HuH-7 (cell line): ENCODE results near the gene SEC61A2.
"Not testable (repeated sequence)": the region's sequence is repeated elsewhere in the genome, so short reads cannot be mapped to it uniquely, and the experiment has no call there.

Experiments
- DNase-seq: peaks from one replicate; pipeline ENCODE4 v3.0.0; 2011; ENCODE audit warnings: low spot score

The SEC61A2 gene

GRCh38 chr10:12160664-12161063 lies 31.2 kb downstream of the SEC61A2 start:
- DNase-seq = no peak

GRCh38 chr10:12162927-12163326 lies 33.5 kb downstream of the SEC61A2 start:
- DNase-seq = no peak

- DNase-seq = no peak
Observed at GRCh38 chr10:12164085-12164484, 34.6 kb downstream of the SEC61A2 start.

GRCh38 chr10:12165036-12165435 lies 35.6 kb downstream of the SEC61A2 start:
- DNase-seq = no peak

DNA sequence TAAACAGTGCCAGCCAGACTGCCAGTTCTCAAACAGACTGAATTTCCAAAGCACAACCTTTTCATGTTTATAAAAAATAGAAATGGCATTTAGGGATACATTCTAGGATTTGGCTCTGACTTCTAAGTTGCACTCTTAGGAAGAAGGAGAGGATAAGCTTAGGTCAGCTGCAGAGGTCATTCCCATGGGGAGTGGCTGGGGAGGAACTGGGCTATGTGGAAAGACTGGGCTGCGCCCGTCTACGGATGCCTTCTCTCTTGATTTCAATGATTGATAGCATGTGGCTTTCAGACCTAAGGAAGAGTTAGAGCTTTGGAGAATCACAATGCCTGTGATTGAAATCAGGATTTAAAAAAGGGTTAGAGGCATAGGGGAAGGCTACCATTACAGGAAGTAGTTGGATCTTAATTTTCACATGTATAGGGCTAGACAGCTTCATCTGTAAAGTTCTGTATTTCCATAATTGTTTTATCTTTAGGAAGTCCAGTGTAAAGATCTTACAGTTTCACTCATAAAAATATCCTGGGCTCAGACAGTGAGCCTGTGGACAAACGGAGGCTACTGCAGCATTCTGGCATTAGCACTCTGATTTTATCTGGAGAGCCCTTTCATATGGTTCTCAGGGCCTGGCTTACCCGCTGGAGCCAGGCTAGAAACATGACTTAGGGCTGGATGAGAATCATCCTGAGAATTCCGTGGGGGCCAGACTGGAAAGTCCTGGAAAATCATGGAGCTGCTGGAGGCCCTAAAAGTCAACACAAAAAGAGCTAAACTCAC lies 36.7 kb downstream of the SEC61A2 start:
- DNase-seq = no peak

DNA sequence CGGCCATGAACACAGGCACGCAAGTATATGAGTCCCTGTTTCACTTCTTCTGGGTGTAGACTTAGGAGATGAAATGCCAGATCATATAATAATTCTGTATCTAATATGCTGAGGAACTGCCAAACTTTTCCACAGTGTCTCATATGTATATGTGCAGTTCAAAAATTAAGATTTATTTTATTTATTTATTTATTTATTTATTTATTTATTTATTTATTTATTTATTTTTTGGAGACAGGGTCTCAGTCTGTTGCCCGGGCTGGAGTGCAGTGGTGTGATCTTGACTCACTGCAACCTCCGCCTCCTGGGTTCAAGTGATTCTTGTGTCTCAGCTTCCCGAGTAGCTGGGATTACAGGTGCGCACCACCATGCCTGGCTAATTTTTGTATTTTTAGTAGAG lies 42.0 kb downstream of the SEC61A2 start:
- not testable (repeated sequence) for DNase-seq

DNA sequence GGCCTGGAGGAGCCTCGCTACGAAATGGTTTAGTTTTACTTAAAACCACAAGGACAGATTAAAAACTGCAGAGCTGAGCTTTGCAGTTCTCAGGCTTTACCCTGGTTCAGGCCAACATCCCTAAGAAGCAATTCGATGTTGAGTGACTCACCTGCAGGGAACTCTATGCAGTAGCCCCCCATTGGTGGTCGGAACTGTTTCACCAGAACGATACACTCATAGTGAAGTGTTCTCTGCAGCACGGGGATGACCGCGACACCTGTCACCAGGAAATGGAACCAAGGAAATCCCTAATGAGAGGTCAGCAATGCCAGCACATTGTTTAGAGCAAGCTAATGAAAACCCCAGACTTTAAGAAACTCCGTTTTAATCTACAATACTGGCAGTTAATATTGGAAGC lies 48.2 kb downstream of the SEC61A2 start:
- no peak for DNase-seq

DNA sequence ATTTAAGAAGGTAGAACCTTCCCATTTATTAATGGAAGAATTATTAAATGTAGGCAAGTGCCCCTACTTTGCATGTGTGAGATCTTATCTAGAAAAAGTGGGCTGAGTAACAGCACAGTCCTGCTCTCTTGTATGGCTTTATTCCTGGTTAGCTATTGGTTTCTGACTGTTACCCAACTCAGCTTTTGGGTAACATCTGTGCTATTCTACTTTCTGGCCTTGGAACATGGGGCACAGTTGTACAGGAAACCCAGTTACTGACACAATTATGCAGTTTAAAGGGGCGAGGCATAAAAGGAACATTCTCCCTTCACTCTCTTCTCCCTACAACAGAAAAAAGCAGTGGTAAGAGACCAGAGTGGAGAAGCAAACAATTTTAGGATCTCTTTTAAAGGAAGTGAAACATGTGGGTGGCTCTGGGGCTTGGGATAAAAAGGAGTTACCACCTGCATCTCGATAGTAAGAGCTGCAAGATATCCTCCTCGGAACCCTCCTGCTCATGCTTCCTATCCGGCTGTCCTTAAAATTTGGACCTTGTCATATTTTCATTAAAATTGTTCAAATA lies 50.2 kb downstream of the SEC61A2 start:
- no peak for DNase-seq

DNA sequence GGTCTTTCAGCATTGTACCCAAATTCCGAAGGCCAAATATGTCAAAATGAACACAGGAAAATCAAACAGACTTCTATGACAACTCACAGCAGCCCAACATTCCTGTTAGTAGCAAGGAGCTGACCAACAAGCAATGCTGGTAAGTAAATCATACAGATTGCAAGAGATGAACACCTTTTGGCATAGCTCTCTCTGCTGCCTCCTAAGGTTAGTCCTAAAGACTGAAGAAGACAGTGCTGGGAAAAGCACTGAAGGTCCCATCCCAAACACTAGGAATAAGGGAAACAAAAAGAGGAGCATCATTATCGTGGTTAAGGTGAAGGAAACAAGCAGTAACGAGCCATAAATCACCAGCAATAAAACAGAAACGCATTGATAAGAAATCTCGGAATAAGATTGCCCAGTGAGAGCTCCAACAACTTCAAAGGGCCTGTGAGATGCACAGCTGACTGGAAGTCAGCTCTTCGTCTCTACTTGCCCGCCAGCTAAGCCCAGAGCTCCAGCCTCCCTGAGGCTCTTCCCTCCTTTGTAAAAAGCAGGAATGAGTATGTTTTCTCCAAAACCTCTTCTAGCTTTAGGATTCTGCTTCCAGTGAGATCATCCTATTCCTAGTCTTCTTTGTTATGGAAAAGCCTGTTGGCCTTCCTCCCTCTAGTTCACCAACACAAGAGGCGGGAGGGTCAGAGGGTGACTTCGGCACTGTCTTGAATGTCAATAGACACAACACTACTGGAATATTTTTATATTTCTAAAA lies 50.9 kb downstream of the SEC61A2 start:
- no peak for DNase-seq

- no peak for DNase-seq
Observed at GRCh38 chr10:12181065-12181775, 51.7 kb downstream of the SEC61A2 start.

GRCh38 chr10:12184165-12184564 lies 54.7 kb downstream of the SEC61A2 start:
- no peak for DNase-seq

- DNase-seq = no peak
Observed at GRCh38 chr10:12186323-12186722, 56.8 kb downstream of the SEC61A2 start.

DNA sequence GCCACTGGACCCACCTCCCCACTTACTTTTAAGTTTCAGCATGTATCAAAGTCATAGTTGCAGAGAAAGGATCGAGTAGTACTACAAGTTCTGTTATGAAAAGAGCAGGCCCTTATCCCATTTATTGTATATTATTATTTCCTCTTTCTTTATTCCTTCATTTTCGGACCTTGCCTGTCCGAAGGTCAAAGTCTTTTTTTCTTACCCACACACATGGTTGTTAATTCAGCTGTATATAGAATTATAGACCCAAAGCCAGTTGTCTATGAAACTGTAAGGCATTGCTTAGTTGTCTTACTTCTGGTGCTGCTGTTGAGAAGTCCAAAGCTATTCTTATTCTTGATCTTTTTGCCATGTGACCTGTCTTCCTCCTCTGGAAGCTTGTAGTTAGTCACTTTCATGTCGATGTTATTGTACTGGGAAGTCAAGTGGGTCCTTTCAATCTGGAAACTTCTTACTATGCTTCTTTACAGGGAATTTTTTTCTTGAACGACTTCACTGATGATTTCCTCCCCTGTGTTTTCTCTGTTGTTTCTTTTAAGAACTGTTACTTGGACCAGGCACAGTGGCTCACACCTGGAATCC lies 57.9 kb downstream of the SEC61A2 start:
- DNase-seq = no peak

- DNase-seq = no peak
Observed at GRCh38 chr10:12188656-12189055, 59.2 kb downstream of the SEC61A2 start.

GRCh38 chr10:12189426-12189825 lies 59.9 kb downstream of the SEC61A2 start:
- no peak for DNase-seq

DNA sequence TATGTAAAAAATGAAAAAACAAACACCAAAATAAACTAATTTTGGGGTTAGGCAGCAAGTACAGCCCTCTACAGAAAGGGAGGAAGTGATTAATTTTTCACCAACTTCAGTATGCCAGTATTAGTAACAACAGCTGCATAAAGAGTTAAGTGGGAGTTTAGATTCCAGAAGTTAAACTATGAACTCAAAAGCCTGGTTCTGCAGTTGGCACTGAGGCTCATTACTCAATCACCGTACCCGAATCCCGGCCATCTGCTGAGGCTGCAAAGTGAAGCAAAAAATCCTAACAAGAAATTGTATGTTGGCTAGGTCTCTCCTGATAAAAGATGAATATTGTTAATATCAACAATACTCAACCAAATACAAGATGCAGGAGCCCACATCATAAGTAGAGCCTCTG lies 62.2 kb downstream of the SEC61A2 start:
- no peak for DNase-seq

DNA sequence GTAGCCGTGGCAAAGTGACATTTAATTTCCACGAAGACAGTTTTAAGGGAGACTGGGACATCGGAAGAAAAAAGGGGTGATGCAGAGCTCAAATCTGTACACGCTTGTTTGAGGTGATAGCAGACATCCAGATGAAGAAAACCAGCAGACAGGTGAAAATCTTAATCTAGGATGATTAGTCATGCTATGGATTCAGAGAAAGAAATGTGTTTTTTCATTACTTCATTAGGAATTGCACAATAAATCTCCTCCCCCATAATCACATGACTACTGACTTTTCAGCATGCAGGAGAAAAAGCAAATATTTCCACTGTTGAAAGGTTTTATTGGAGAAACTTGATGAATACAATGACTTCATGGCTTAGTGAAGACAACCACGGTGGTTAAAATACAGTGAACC lies 63.7 kb downstream of the SEC61A2 start:
- DNase-seq = peak; percentile 33

- no peak for DNase-seq
Observed at GRCh38 chr10:12194752-12195271, 65.3 kb downstream of the SEC61A2 start.

DNA sequence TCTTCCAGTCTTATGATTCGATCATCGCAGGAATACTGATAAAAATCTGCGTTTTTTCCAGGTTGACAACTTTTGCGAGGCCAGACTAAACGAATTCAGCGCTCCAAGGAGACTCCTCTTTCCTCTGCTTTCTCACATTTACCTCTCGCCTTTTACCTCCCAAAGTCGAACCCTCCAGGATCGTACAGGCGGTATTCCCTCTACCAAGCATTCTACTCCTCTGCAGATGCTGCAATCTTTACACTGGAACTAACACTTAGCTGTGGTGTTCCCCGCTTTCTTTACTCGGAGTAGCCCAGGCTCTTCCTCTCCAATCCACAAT lies 65.8 kb downstream of the SEC61A2 start:
- DNase-seq = no peak

DNA sequence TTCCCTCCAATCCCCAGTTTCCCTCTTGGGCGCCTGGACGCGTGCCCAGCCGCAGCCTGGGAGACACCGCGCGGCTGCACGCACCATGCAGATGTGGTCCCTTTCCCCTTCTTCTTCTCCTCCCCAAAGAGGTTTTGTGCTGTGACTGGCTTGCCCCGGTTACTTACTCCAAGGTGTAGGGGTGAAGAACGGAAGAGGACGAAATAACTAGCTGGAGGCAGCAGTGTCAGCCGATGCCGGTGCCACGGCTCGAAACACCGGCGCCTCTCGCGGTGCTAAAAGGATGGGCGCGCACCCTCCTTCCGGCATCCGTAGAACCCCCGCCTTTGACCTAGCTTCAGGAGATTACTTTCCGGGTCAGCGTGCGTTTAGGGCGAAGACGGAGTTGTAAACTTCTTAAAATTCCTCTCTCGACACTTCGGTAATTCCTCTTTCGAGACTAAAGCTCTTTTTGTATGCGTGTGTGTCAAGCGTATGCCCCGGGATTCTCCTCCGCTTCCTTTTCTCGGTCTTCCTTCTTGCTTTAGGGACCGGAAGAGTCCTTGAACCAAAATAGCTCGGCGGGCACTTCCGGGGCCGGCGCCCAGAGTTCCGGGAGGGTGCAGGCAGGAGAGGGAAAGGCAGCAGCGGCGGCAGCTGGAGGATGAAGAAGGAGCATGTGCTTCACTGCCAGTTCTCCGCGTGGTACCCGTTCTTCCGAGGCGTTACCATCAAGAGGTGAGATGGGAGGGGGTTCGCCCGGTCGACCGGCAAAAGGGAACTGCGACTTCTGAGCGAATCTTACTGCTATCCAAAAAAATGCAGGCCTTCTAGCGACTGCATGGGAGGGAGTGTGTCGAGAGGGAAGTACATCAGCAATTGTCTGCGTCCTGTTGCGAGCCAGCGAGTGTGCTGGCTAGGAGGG lies 66.4 kb downstream of the SEC61A2 start, which contains the start of the genes CDC123 and NUDT5:
Gene CDC123 (plus strand): TSS at position 586 of the 904 bp plus-strand sequence. CDS start 58 bp downstream, at position 644.
Gene NUDT5 (minus strand): TSS at position 289 of the 904 bp plus-strand sequence. CDS start 9,600 bp downstream, outside the sequence.
- DNase-seq = peak; percentile 85
